ENCODE results near the gene EIF2AK3. TPM values are rescaled to one million over a fixed set of nuclear protein-coding genes. Genes with fewer than 3 reads are reported as not detected.
A peak's percentile ranks its signal among the peaks of the same experiment; 100 is the strongest.

The EIF2AK3 gene
- total RNA-seq, 1 donor from 2014 or later, result 18.5 TPM

- H3K4me3 Mint-ChIP-seq (ENCODE audit: unreplicated experiment), result no peak overlapping the region
- peaks cover 20% of the 10 kb centered on the region for H3K4me1 Mint-ChIP-seq (ENCODE audit: low read depth)
- DNase-seq (ENCODE audit: low spot score), result no peak
- no peaks in the 10 kb centered on the region for H3K9me3 Mint-ChIP-seq (ENCODE audit: low read depth)
- H3K36me3 Mint-ChIP-seq (ENCODE audit: low read depth), result peaks cover 37% of the 10 kb centered on the region
- no peaks in the 10 kb centered on the region for H3K27me3 Mint-ChIP-seq (ENCODE audit: low read depth)
- TF ChIP-seq CTCF (IDR thresholded peaks at IDR 0.05), result no peak
- H3K27ac Mint-ChIP-seq (ENCODE audit: unreplicated experiment), result peak overlapping the region; percentile 37
These were observed 52.2 kb downstream of the EIF2AK3 start for GRCh38 chr2:88575051-88575450.

GRCh38 chr2:88574445-88574844 lies 52.8 kb downstream of the EIF2AK3 start:
- H3K27ac Mint-ChIP-seq (ENCODE audit: unreplicated experiment), result no peak overlapping the region
- no peak for DNase-seq (ENCODE audit: low spot score)
- peaks cover 20% of the 10 kb centered on the region for H3K4me1 Mint-ChIP-seq (ENCODE audit: low read depth)
- no peak overlapping the region for H3K4me3 Mint-ChIP-seq (ENCODE audit: unreplicated experiment)
- TF ChIP-seq CTCF (IDR thresholded peaks at IDR 0.05), result no peak
- H3K36me3 Mint-ChIP-seq (ENCODE audit: low read depth), result peaks cover 39% of the 10 kb centered on the region
- H3K9me3 Mint-ChIP-seq (ENCODE audit: low read depth), result no peaks in the 10 kb centered on the region
- no peaks in the 10 kb centered on the region for H3K27me3 Mint-ChIP-seq (ENCODE audit: low read depth)

- Mint-ChIP-seq H3K9me3 (ENCODE audit: low read depth) (no peaks in the 10 kb centered on the region), H3K27ac (ENCODE audit: unreplicated experiment) (no peak overlapping the region), H3K4me1 (ENCODE audit: low read depth) (peaks cover 4% of the 10 kb centered on the region), H3K4me3 (ENCODE audit: unreplicated experiment) (no peak overlapping the region), H3K36me3 (ENCODE audit: low read depth) (peaks cover 31% of the 10 kb centered on the region), H3K27me3 (ENCODE audit: low read depth) (no peaks in the 10 kb centered on the region)
- TF ChIP-seq CTCF (IDR thresholded peaks at IDR 0.05), result no peak
- DNase-seq (ENCODE audit: low spot score), result no peak
These were observed 59.1 kb downstream of the EIF2AK3 start for GRCh38 chr2:88568179-88568578.

DNA sequence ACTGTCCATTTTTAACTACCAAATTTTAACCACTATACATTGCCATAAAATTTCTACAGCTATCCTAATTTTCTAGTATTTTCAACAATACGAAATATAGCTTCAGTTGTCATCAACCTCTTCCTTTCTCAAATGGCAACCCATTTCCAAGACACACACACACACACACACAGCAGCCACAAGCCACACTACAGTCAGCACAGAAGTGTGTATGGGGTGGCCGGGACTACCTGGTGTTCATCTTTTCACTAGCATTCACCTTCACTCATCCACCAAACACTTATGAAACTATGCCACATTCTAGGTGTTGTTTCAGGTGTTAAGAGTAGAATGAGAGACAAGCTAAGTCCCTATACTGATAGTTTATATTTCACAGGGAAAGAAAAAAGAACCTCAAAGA lies 62.9 kb downstream of the EIF2AK3 start:
- TF ChIP-seq CTCF (IDR thresholded peaks at IDR 0.05), result no peak
- Mint-ChIP-seq H3K9me3 (ENCODE audit: low read depth) (no peaks in the 10 kb centered on the region), H3K27ac (ENCODE audit: unreplicated experiment) (no peak overlapping the region), H3K4me3 (ENCODE audit: unreplicated experiment) (no peak overlapping the region), H3K36me3 (ENCODE audit: low read depth) (peaks cover 21% of the 10 kb centered on the region), H3K27me3 (ENCODE audit: low read depth) (no peaks in the 10 kb centered on the region), H3K4me1 (ENCODE audit: low read depth) (no peaks in the 10 kb centered on the region)
- DNase-seq (ENCODE audit: low spot score), result no peak

- Mint-ChIP-seq H3K27ac (ENCODE audit: unreplicated experiment) (peak overlapping the region; percentile 49), H3K36me3 (ENCODE audit: low read depth) (peaks cover 20% of the 10 kb centered on the region)
These were observed 64.1 kb downstream of the EIF2AK3 start for GRCh38 chr2:88563129-88563528.

More at GRCh38 chr2:88563129-88563528, 64.1 kb downstream of the EIF2AK3 start:
- Mint-ChIP-seq H3K4me1 (ENCODE audit: low read depth) (no peaks in the 10 kb centered on the region), H3K27me3 (ENCODE audit: low read depth) (no peaks in the 10 kb centered on the region), H3K9me3 (ENCODE audit: low read depth) (no peaks in the 10 kb centered on the region), H3K4me3 (ENCODE audit: unreplicated experiment) (no peak overlapping the region)
- DNase-seq (ENCODE audit: low spot score), result no peak
- no peak for TF ChIP-seq CTCF (IDR thresholded peaks at IDR 0.05)
